Measurements from ENCODE around the gene HAUS1. TPM values are rescaled to one million over a fixed set of nuclear protein-coding genes. Genes with fewer than 3 reads are reported as not detected.
A peak's percentile ranks its signal among the peaks of the same experiment; 100 is the strongest.

HAUS1 gene
- total RNA-seq, 1 donor from 2014 or later: 141 TPM

DNA sequence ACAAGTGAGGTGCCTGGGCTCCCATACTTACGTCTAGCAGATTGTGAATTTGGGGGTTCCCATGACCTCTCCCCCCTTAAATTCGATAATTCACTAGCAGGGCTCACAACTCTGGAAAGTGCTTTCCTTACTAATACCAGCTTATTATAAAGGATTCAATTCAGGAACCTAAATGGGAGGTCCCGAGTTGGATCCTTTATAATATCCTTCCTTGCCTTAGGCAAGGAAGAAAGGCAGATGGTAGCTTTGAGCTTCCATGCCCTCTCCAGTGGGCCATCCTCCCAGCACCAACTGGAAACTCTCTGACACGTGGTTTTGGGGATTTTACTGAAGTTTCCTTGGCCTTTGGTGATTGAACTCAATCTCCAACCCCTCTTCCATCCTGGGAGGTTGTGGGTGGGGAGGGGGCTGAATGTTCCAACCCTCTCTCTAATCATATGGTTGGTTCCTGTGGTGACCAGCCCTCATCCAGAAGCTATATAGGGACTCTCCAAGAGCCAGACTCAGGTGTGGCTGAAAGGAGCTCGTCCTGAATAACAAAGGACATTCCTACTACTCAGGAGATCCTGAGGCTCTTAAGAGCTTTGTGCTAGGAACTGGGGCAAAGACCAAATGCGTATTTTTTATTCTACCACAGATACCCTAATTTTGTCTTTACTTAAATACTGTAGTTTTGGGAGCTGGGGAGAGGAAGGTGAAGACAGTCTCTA is 62.2 kb downstream of the HAUS1 start:
- no peaks in the 10 kb centered on the region for H3K36me3 ChIP-seq
- no peak overlapping the region for H3K4me2 ChIP-seq
- H3K4me3 ChIP-seq: no peak overlapping the region
- H3K36me3 Mint-ChIP-seq: no peaks in the 10 kb centered on the region
- H3K4me1 Mint-ChIP-seq: peaks cover 8% of the 10 kb centered on the region
- no peaks in the 10 kb centered on the region for H4K20me1 ChIP-seq (ENCODE audit: low read depth)
- peaks cover 2% of the 10 kb centered on the region for H3K27me3 Mint-ChIP-seq (ENCODE audit: insufficient read depth, low read depth)
- no peaks in the 10 kb centered on the region for H3K9me3 Mint-ChIP-seq
- no peak overlapping the region for H3K9ac ChIP-seq
- H3K79me2 ChIP-seq (ENCODE audit: low read depth): no peaks in the 10 kb centered on the region
- H3F3A ChIP-seq (ENCODE audit: low read depth): no peaks in the 10 kb centered on the region
- H3K27ac ChIP-seq: no peak overlapping the region
- no peak overlapping the region for H2AFZ ChIP-seq (replicated peaks)
- TF ChIP-seq EZH2phosphoT487 (IDR thresholded peaks at IDR 0.05): no peak
- no peak for TF ChIP-seq EZH2 (IDR thresholded peaks at IDR 0.05)
- H3K27ac Mint-ChIP-seq: no peak overlapping the region
- no peak overlapping the region for H3K4me3 Mint-ChIP-seq
- no peak for DNase-seq (ENCODE audit: low spot score)
- H3K9me3 ChIP-seq (ENCODE audit: low read depth): no peaks in the 10 kb centered on the region
- H3K27me3 ChIP-seq: no peaks in the 10 kb centered on the region
- no peaks in the 10 kb centered on the region for H3K4me1 ChIP-seq

DNA sequence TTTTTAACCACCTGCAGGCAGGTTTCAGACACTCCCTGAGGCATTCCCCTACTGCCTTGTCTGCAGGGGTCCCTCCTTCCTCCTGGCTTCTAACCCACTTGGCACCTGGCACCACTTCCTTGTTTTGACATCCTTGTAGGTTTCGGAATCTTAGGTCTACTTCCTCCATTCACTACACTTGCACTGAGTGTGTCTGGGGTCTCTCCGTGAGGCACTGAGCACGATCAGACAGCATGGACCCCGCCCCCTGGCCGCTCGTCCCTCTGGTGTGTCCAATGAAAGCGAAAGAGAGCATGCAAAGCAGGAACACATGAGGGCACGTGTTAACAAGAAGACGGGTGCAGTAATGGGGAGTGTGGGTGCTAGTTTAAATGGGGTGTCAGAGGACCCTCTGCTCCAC is 63.8 kb downstream of the HAUS1 start:
- peak overlapping the region; percentile 85 for H3K27ac Mint-ChIP-seq

DNA sequence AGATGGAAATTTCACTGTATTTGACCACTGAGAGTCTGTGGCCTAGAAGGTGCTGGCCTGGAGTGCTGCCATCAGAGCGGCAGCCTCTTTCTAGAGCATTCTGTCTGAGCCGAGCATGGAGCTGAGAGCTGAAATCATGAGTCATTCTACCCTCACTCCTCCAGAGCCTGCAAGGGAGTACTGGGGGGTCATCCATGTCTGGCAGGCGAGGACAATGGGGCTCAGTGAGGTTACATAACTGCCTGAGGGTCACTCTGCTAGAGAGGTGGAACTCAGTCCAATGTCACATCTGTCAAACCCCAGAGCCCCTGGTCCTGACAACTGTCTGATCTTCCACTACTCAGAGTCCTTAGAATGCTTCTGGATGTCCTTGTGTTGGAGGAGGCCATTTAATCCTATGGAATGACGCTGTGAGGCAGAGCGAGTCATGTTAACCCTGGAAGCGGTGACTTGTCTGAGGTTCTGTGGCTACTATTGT is 65.3 kb downstream of the HAUS1 start:
- H3K27ac Mint-ChIP-seq: no peak overlapping the region

More for the DNA sequence above, 63.8 kb downstream of the HAUS1 start:
- Histone ChIP-seq H3K9me3 (ENCODE audit: low read depth) (no peaks in the 10 kb centered on the region), H2AFZ (replicated peaks) (no peak overlapping the region), H3K27ac (no peak overlapping the region), H3K27me3 (no peaks in the 10 kb centered on the region), H3K4me1 (no peaks in the 10 kb centered on the region), H3K79me2 (ENCODE audit: low read depth) (no peaks in the 10 kb centered on the region), H4K20me1 (ENCODE audit: low read depth) (no peaks in the 10 kb centered on the region), H3F3A (ENCODE audit: low read depth) (peaks cover 4% of the 10 kb centered on the region), H3K4me3 (no peak overlapping the region), H3K4me2 (no peak overlapping the region), H3K9ac (no peak overlapping the region), H3K36me3 (no peaks in the 10 kb centered on the region)
- no peak for DNase-seq (ENCODE audit: low spot score)
- no peak for TF ChIP-seq EZH2 (IDR thresholded peaks at IDR 0.05)
- no peak for TF ChIP-seq EZH2phosphoT487 (IDR thresholded peaks at IDR 0.05)
- TF ChIP-seq, protein P1, sequence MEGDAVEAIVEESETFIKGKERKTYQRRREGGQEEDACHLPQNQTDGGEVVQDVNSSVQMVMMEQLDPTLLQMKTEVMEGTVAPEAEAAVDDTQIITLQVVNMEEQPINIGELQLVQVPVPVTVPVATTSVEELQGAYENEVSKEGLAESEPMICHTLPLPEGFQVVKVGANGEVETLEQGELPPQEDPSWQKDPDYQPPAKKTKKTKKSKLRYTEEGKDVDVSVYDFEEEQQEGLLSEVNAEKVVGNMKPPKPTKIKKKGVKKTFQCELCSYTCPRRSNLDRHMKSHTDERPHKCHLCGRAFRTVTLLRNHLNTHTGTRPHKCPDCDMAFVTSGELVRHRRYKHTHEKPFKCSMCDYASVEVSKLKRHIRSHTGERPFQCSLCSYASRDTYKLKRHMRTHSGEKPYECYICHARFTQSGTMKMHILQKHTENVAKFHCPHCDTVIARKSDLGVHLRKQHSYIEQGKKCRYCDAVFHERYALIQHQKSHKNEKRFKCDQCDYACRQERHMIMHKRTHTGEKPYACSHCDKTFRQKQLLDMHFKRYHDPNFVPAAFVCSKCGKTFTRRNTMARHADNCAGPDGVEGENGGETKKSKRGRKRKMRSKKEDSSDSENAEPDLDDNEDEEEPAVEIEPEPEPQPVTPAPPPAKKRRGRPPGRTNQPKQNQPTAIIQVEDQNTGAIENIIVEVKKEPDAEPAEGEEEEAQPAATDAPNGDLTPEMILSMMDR (IDR thresholded peaks at IDR 0.05): no peak
- H3K9me3 Mint-ChIP-seq: no peaks in the 10 kb centered on the region
- no peak overlapping the region for H3K4me3 Mint-ChIP-seq
- H3K36me3 Mint-ChIP-seq: no peaks in the 10 kb centered on the region
- no peaks in the 10 kb centered on the region for H3K27me3 Mint-ChIP-seq (ENCODE audit: insufficient read depth, low read depth)
- peaks cover 8% of the 10 kb centered on the region for H3K4me1 Mint-ChIP-seq

More for the DNA sequence above, 65.3 kb downstream of the HAUS1 start:
- no peaks in the 10 kb centered on the region for H3K36me3 Mint-ChIP-seq
- peaks cover 8% of the 10 kb centered on the region for H3K4me1 Mint-ChIP-seq
- Histone ChIP-seq H3K79me2 (ENCODE audit: low read depth) (peaks cover 6% of the 10 kb centered on the region), H3K27ac (no peak overlapping the region), H2AFZ (replicated peaks) (no peak overlapping the region), H3F3A (ENCODE audit: low read depth) (peaks cover 12% of the 10 kb centered on the region), H3K36me3 (no peaks in the 10 kb centered on the region), H3K9me3 (ENCODE audit: low read depth) (no peaks in the 10 kb centered on the region), H4K20me1 (ENCODE audit: low read depth) (peaks cover 6% of the 10 kb centered on the region), H3K4me1 (no peaks in the 10 kb centered on the region), H3K9ac (no peak overlapping the region), H3K4me2 (no peak overlapping the region), H3K27me3 (no peaks in the 10 kb centered on the region), H3K4me3 (no peak overlapping the region)
- no peaks in the 10 kb centered on the region for H3K9me3 Mint-ChIP-seq
- H3K4me3 Mint-ChIP-seq: no peak overlapping the region
- no peak for DNase-seq (ENCODE audit: low spot score)
- peaks cover 3% of the 10 kb centered on the region for H3K27me3 Mint-ChIP-seq (ENCODE audit: insufficient read depth, low read depth)
- TF ChIP-seq EZH2 (IDR thresholded peaks at IDR 0.05) (no peak), EZH2phosphoT487 (IDR thresholded peaks at IDR 0.05) (no peak)
- TF ChIP-seq, protein P1 (IDR thresholded peaks at IDR 0.05): no peak
